Lower lobe of right lung (tissue), 2 donors: Measurements from ENCODE around the gene SLC25A44. TPM values are rescaled to one million over a fixed set of nuclear protein-coding genes. Genes with fewer than 3 reads are reported as not detected.
A peak's percentile ranks its signal among the peaks of the same experiment; 100 is the strongest.

ENCODE experiments used
- ATAC-seq, 2 donors: fragments of 200-7000 bp; cut with Tn5 transposase; one replicate each; pipeline ENCODE4 v1.9.1; 2020 to 2022; ENCODE audit warnings: mild to moderate bottlenecking in 2 of 2, moderate library complexity in 2 of 2
- DNase-seq: peaks from one replicate; pipeline ENCODE4 v3.0.0-alpha.2; 2020
- H3K27ac ChIP-seq: fragments of 200-600 bp; one replicate; pipeline ENCODE4 v1.8.0; 2022
- H3K27me3 ChIP-seq: fragments of 200-600 bp; one replicate; pipeline ENCODE4 v1.8.0; 2022; ENCODE audit warnings: low read depth
- H3K36me3 ChIP-seq: fragments of 200-600 bp; one replicate; pipeline ENCODE4 v1.8.0; 2022; ENCODE audit warnings: mild to moderate bottlenecking
- H3K4me1 ChIP-seq: fragments of 200-600 bp; one replicate; pipeline ENCODE4 v1.8.0; 2022
- H3K4me3 ChIP-seq: fragments of 200-600 bp; one replicate; pipeline ENCODE4 v1.8.0; 2022; ENCODE audit warnings: mild to moderate bottlenecking
- H3K9me3 ChIP-seq: fragments of 200-600 bp; one replicate; pipeline ENCODE4 v1.8.0; 2022
- CTCF ChIP-seq: fragments of 200-600 bp; IDR thresholded peaks from one replicate; pipeline ENCODE4 v1.8.0; 2022; ENCODE audit warnings: antibody characterized with exemption, mild to moderate bottlenecking
- intact Hi-C: fragments of 100-400 bp; cut with DNase I; formaldehyde crosslinking; loops from one replicate; pipeline ENCODE4 v1.11.0; 2022
- total RNA-seq: library from RNA; stranded (reverse); fragmentation: NEBNext Ultra II Directional; extraction: Animal tissue kit (Norgen Biotek cat#: 25700); gene quantifications from one replicate; pipeline ENCODE4 v1.2.1, GENCODE V29; 2021
- donor health status: DM: no; HTN: yes; CAD: no; lungs with severe emphysema.

The SLC25A44 gene
- total RNA-seq, 1 donor from 2014 or later = 17.7 TPM

- ATAC-seq = peak; percentile 31 to 44
- DNase-seq = peak; percentile 59
These were observed 51.7 kb downstream of the SLC25A44 start for GRCh38 chr1:156245451-156246232.

GRCh38 chr1:156246241-156246780, 52.4 kb downstream of the SLC25A44 start:
- H3K4me1 ChIP-seq = peaks cover 27% of the 10 kb centered on the region
- no peak overlapping the region for H3K27ac ChIP-seq
- no peaks in the 10 kb centered on the region for H3K9me3 ChIP-seq
- H3K4me3 ChIP-seq = peak overlapping the region; percentile 48
- ATAC-seq (no peak), DNase-seq (no peak)
- intact Hi-C loops = no loop called here
- no peak for TF ChIP-seq CTCF
- H3K27me3 ChIP-seq = peaks cover 11% of the 10 kb centered on the region
- peaks cover 23% of the 10 kb centered on the region for H3K36me3 ChIP-seq

More at GRCh38 chr1:156245451-156246232, 51.7 kb downstream of the SLC25A44 start:
- no peak for TF ChIP-seq CTCF
- peak overlapping the region; percentile 48 for H3K4me3 ChIP-seq
- intact Hi-C loops = no loop called here
- H3K9me3 ChIP-seq = no peaks in the 10 kb centered on the region
- peaks cover 11% of the 10 kb centered on the region for H3K27me3 ChIP-seq
- H3K4me1 ChIP-seq = peaks cover 27% of the 10 kb centered on the region
- H3K27ac ChIP-seq = no peak overlapping the region
- peaks cover 21% of the 10 kb centered on the region for H3K36me3 ChIP-seq

DNA sequence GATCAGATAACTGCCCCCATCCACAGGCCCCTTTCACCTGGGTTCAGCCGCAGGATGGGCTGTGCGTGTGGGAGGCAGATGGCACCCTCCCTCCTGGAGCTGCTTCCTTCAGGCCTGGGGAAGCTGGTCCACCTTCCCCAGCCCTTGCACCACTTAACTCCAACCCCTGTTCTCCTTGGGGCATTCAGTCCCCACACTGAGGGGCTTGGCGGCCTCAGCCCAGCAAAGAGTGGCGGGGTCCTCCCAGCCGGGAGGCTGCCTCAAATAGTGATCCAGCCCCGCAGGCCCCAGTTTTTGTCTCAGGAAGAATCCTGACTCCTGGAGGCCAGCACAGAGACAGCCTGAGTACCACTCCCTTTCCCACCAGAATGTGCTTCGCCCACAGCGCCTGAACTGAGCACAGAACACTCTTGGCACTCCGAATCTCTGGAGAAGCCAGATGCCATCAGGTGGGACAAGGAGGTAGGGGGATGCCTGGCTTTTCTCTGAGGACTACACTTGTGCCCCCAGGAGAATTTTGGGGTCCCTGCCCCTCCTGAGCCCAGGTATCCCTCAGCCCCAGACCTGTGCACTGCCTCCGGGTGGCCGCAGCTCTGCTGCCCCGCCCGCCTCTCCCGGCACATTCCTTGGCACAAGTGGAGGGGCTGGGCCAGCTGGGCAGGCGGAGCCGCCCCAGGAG, 53.0 kb downstream of the SLC25A44 start:
- peak; percentile 56 to 60 for ATAC-seq
- intact Hi-C loops = no loop called here
- no peaks in the 10 kb centered on the region for H3K9me3 ChIP-seq
- no peak overlapping the region for H3K4me3 ChIP-seq
- no peak for TF ChIP-seq CTCF
- H3K27me3 ChIP-seq = peaks cover 11% of the 10 kb centered on the region
- no peak for DNase-seq
- no peak overlapping the region for H3K27ac ChIP-seq
- peaks cover 27% of the 10 kb centered on the region for H3K4me1 ChIP-seq
- H3K36me3 ChIP-seq = peaks cover 29% of the 10 kb centered on the region

DNA sequence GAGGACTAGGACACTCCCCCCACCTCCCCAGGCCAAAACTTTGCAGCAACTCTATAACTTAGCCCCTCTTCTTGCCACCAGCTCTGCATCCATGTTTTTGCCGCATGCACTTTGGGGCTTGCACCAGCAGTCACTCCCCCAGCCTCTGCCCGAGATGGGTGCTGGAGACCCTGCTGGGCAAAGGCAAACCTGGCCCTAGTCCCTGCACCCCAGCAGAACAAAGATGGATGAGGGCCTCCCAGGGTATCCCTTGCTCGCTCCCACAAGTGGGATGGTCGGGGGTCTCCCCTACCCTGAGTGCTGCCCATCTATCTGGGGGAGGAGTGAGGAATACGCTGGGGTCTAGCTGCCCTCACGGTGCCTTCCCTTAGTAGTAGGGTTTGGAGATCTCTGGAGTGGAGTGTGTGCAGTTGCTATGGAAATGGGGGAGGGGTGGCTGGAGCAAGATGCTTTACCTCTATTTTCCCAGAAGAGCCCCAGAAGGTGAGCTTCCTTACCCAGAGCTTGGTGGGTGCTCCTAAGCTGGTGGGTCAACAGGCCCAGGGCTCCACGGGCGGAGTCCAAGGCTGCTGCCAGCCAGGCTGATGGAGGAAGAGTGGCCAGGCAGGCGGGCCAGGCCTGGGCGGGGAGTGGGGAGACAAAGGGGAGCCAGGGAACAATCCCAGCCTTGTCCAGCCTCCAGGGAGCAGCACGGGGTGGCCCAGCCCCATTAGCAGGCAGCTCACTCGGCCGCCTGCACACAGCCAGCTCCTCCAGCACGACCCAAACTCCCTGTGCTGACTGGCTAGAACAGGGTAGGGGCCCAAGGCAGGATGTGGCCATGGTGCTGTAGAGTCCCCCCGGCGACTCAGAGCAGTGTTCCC, 53.8 kb downstream of the SLC25A44 start, which contains the start of gene PAQR6:
PAQR6 (minus strand) TSS at position 597 of the 863 bp plus-strand sequence. CDS start 1,325 bp downstream, outside the sequence.
- Histone ChIP-seq H3K4me1 (peaks cover 27% of the 10 kb centered on the region), H3K4me3 (no peak within 1 kb of the TSS), H3K9me3 (no peaks in the 10 kb centered on the region), H3K36me3 (peaks cover 37% of the 10 kb centered on the region), H3K27me3 (peaks cover 11% of the 10 kb centered on the region), H3K27ac (no peak within 1 kb of the TSS)
- DNase-seq (no peak), ATAC-seq (peak; percentile 6 to 7)
- no peak for TF ChIP-seq CTCF
- intact Hi-C loops = no loop called here

DNA sequence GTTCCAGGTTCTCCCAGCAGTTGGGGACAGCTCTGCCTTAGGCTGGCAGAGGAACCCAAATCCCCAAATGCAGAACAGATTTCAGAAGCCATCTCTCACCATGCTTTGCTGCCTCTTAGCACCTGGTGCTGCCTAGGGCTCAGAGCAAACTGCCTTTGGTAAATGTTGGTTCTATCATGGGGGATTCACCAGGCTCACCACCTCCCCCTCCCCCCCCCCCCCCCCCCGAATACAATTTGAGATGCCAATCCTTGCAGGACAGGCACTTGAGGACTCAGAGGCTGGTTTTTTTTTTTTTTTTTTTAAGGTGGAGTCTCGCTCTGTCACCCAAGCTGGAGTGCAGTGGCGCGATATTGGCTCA, 54.4 kb downstream of the SLC25A44 start:
- no peak for TF ChIP-seq CTCF
- Histone ChIP-seq H3K9me3 (no peaks in the 10 kb centered on the region), H3K27ac (no peak overlapping the region), H3K27me3 (peaks cover 11% of the 10 kb centered on the region), H3K36me3 (peaks cover 43% of the 10 kb centered on the region), H3K4me1 (peaks cover 27% of the 10 kb centered on the region), H3K4me3 (no peak overlapping the region)
- ATAC-seq = no peak
- intact Hi-C loops = no loop called here
- DNase-seq = no peak
